ENCODE results near the gene ZNF423.
A peak's percentile ranks its signal among the peaks of the same experiment; 100 is the strongest.
"Not testable (repeated sequence)": the region's sequence is repeated elsewhere in the genome, so short reads cannot be mapped to it uniquely, and the experiment has no call there.

ZNF423 gene

DNA sequence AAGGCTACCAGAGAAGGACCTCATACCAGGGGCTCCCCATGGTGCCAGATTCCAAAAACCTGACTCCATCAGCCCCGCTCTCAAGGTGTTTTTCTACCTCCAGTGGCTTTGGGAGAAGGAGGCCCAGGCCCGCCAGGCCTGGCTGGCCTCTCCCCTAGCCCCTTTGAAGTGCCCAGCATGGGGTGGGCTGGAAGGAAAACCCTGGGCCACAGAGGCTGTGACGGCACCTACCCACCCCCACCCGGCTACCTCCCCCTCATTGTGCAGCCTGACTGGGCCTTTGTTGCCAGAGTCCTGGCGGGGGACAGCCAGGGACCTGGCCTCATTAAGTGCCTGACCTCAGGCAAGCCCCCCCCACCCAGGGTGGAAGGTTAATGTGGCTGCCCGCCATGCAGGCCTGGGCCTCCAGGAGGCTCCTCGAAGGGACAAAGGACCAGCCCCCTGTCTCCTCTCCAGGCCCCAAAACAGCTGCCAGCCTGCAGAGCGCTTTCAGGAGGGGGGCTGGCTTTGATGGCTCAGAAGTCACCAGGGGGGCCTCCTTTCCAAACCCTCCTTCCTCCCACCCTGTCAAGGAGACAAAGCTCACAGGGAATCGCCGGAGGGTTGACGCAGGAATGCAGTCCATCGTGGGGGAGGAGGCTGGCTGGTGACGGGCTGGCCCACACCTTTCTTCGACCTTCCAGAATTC is 159.4 kb downstream of the ZNF423 start:
- DNase-seq (ENCODE audit: low read depth), result no peak

DNA sequence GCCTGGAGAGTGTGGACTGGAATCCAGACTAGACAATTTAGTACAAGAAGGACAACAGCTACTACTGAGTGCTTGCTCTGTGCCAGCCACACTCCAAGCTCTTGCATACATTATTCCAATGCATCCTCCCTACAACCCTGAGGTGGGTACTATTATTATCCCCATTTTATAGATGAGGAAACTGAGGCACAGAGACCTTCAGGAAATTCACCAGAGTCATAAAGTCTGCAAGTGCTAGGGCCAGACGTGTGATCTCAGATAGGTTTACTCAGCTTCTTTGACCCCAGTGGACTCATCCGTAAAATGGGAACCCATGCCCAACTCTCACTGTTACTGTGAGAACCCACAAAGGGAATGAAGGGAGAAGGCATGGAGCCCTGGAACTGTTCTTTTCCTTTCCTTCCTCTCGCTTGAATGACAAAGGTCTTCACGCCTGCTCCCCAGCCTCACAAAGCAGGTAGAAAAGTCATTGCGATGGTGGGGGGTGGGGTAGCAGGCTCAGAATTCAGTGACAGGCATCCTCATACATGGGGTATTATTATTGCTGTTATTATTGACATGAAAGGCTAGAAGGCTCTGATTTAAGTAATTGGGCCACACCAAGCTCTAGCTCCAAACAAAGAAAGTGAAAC is 160.0 kb downstream of the ZNF423 start:
- DNase-seq (ENCODE audit: low read depth), result no peak

DNA sequence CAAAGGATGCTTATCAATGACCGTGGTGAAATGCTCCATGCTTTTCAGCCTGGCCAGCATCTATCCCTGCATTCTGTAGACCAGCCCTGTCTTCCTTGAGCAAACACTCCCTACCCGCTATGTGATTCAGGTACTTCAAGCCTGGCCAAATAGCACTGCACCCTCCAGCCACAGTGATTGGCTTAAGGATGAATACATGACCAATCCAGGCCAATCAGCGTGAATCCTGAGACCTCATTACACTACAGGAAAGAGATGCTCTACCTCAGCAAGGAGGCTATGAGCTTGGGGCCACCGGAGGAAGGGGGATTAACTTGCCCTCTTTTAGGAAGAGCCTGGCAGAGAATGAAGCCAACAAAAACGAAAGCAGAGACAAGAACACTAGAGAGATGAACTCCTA is 162.5 kb downstream of the ZNF423 start:
- DNase-seq (ENCODE audit: low read depth), result no peak

DNA sequence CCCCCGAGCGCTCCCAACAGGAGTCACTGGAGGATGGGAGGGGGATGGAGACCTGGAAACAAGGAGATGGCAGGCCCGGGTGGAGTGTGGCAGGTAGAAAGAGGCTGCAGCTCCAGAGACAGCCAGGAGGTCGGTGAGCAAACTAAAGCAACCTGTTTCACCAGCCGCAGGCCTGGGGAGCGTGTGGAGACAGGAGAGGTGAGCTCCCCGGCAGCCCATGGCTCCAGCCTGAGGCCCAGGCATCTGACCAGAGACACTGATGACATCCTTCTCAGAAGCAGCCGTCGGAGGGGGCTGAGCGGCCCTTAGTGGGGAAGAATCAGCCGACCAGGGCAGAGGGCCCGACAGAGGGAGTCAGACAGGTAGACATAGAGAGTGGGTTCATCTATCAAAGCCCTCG is 165.1 kb downstream of the ZNF423 start:
- no peak for DNase-seq (ENCODE audit: low read depth)

DNA sequence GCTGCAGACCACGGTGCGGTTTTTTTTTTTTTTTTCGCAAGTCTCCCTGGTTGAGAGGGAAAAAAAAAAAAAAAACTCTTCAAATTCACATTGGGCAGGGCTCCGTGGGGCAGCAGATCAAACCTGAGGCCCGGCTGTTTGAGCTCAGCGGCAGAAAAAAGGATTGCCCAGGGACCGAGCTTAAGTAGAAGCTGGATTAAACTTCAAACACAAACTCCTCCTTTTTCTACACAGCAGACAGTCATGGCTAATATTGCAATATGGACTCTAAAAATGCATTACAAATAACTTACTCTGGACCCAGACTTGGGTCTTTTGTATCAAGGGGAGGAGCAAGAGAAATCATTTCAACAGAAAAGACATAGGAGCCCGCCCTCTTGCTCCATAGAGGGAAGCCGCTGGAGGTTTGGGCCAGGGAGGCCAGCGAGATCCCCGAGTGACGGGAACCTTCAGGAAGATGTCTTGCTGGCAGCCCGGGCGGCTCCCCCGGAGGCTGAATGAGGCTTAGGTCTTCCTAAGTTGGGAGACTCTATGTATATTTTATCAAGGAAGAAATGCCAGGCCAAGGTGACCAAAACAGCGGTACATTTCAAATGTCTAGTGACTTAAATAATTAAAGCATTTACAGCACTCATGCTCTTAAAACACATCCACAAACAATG is 167.7 kb downstream of the ZNF423 start:
- DNase-seq (ENCODE audit: low read depth), result no peak

DNA sequence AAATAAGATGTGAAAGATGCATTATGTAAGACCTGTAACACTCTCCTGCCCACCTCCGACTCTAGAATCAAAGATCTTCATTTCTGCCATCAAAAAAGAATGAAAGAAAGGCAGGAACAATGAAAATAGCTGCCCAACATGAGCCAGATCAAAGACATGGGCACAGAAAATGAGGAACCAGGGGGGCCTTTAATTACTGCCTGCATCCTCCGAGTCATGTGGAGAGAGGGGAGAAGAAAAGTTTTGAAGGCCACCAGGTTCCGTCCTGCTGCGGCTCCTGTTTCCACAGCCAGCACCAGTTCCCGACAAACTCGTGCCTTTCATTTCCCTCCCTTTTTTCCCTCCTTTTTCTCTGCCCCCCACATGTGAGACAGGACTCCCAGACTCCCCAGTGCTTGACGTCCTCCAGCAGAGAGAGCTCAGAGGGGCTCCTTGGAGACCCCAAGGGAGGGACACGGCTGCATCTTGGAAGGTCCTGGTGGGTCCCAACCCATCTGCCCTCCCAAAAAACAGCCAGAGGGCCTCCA is 168.4 kb downstream of the ZNF423 start:
- no peak for DNase-seq (ENCODE audit: low read depth)

DNA sequence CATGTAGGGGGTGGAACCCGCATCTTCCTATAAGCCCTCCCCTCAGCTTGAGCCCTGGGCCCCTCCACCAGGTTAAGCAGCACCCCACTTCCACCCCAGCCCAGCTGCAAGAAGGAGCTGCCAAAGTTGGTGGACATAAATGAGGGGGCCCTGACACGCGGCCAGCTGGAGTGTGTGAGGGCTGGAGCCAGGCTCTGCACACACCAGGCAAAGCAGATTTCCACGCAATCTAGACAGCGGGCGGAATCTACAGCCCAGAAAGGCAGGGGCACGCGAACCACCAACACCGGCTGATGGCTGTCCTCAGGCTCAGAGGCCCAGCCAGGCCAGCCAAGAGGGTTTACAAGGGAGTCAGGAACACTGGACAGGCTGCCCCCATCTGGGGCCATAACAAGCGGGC is 171.2 kb downstream of the ZNF423 start:
- no peak for DNase-seq (ENCODE audit: low read depth)

DNA sequence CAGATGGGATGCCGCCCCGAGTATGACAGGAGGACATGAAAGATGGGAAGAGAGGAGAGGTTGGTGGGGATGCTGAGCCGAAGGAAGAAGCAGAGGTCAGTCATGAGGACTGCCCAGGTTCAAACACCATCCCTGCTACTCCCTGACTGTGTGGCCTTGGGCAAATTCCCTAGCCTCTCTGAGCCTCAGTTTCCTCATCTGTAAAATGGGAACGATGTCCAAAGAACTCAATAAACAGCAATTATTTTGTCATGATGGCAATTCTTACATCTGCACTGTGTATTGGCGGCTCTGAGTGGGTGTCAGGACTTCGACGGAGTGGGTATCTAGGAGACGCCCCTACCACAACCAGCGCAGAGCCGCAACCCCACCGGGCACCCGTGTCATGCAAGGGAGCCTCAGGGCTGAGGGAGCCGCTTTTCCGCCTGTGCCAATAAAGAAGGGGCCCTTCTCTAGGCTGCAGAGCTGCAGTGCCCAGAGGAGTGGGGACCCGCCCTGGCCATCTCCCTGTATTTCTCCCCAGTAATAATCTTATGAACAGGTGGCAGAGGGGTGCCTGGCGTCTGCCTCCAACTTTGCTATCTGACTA is 173.2 kb downstream of the ZNF423 start:
- no peak for DNase-seq (ENCODE audit: low read depth)

DNA sequence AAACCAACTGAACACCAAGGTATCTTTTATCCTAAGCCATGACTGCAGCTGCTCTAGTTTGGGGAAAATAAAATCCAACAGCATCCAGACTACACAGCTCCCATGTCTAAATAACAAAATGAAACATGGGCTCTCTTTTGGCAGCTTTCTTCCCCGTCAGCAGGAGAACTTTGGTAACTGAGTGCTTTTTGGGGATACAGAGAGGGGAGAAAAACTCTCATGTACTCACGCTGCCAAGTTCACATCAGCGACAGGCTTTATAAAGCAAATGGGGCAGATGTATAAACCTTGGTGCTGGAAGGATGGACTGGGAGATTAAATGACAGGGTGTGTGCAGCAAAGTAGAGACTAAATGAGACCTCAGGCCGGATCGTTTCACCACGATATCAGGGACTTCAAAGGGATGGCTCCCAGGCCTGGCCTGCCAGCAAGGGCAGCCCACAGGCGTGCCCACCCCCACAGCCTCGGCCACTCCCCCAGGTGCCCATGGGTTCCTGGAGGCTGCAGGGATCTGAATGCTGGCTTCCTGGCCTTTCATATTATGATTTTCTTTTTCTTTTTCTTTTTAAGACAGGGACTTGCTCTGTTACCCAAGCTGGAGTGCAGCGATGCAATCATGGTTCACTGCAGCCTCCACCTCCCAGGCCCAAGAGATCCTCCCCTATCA is 174.6 kb downstream of the ZNF423 start:
- DNase-seq (ENCODE audit: low read depth), result no peak

DNA sequence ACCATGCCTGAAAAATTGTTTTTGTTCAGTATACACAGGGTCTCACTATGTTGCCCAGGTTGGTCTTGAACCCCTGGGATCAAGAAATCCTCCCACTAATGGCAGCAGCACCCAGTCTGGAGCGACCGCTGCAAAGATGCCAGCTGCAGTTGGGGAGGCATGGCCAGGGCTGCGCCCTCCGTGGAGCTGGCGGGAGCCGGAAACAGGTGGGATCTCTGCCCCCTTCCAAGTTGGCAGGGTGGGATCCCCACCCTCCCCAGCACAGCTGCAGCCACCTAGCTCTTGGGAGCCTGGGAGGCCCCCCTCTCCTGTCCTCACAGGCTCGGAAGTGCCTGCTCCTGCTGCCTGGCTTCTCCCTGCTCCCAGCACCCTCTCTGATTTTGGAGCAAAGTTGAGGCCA is 176.8 kb downstream of the ZNF423 start:
- no peak for DNase-seq (ENCODE audit: low read depth)

DNA sequence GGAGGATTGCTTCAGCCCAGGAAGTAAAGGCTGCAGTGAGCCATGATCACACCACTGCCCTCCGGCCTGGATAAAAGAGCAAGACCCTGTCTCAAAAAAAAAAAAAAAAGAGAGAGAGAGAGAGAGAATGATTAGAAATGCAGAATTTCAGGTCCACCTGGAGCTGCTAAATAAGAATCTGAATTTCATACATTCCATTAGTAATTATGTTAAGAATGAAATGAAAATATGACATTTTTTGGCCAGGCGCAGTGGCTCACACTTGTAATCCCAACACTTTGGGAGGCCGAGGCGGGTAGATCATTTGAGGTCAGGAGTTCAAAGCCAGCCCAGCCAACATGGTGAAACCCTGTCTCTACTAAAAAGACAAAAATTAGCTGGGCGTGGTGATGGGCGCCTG is 178.3 kb downstream of the ZNF423 start:
- DNase-seq (ENCODE audit: low read depth), result not testable (repeated sequence)

DNA sequence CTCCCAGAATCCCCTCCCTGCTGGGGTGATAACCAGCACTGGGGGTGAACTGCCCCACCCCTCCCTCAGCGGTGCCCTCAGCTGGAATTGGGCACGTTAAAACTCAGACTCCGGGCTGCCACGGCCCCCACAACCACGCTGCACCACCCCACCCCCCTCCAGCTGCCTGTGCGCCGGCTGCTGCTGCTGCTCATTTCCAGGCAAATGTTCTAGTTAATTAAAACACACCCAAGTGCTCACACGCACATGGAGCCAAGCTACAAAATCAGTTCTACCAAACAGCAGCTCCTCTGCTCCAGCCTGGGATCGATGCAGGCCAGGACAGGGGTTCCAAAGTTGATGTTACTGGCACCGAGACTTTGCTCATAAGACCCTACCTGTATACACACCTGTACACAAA is 180.5 kb downstream of the ZNF423 start:
- no peak for DNase-seq (ENCODE audit: low read depth)

DNA sequence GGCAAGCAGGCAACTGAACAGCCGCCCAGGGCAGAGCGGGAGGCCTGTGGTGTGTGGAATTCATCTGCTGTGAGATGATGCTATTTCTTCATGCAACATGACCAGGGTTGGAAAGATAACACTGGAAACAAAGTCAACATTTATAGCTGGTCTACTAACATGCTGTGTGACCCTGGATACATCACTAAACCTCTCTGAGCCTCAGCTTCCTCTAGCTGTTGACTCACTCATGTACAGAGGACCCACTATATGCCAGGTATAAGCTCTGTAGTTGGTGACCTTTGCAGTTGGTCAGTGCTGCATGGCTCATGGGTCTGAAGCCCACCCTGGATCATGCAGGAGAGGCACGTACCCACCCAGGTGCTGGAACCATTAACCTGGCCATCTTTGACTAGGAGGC is 180.9 kb downstream of the ZNF423 start:
- DNase-seq (ENCODE audit: low read depth), result no peak

DNA sequence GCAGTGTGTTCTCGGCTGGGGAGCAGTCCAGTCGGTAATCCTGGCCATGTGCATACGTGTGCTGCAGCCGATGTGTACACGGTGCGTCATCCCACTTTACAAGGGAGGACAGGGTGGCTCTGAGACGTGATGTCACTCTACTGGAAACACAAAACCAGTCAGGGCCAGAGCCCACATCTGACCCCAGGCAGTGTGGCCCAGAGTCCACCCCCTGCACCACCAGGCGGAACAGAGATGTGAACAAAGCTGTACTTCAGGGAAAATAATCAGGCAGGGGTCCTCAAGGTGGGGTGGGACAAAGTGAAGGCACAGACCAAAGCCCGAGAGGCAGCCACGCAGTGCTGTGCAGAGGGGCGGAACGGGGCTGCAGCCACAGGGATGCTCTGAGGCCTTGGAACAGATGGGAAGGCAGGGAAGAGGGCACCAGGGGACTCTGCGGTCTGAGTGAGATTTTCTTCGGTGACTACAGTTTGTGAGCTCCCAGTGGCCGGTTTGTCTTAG is 181.5 kb downstream of the ZNF423 start:
- DNase-seq (ENCODE audit: low read depth), result peak; percentile 57

DNA sequence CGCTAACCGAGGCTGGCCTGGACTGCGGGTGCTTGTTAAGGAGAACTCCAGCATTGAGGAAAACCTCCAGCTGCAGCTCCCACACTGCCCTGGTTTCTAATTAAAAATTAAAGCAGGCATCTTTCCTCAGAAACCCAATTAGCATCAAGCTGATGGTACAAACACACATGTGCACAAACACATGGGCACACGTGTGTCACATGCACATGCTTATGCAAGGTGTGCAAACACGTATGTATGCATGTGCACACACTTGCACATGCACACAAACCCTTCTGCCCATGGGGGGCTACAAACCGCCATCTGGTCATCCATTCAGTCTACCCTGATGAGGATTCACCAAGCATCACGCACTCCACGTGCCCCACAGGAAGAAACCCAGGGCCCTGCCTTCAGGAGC is 182.5 kb downstream of the ZNF423 start:
- no peak for DNase-seq (ENCODE audit: low read depth)

DNA sequence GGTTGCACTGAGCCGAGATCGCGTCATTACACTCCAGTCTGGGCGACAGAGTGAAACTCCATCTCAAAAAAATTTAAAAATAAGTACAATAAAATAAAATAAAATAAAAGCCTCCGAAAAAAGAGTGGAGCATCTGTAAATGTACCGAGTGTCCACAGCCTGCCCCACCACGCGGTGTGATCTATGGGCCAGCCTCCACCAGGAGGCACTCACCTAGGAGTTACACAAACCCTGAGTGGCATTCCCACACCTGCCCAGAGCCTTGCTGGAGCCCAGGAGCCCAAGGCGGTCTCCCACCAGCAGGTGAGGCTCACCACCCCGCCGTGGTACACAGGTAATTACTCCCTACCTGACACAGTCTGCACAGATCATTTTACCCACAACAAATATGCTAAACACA is 183.2 kb downstream of the ZNF423 start:
- DNase-seq (ENCODE audit: low read depth), result no peak

DNA sequence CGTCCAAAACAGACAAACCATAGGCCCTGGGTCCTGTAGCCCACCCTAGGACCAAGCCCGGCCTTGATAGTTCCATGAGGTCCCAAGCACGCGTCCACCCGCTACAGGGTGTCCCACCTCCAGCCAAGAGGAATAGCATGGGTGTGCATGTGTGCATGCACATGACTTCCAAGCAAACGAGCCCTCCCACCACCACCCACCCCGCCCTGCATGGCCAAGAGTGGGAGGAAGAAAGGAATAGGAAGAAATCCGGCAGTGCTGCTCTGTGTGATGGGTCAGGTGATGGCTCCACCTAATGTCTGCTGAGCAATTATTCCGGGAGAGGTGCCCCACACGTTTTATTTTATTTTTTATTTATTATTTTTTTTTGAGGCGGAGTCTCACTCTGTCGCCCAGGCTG is 184.6 kb downstream of the ZNF423 start:
- DNase-seq (ENCODE audit: low read depth), result no peak

DNA sequence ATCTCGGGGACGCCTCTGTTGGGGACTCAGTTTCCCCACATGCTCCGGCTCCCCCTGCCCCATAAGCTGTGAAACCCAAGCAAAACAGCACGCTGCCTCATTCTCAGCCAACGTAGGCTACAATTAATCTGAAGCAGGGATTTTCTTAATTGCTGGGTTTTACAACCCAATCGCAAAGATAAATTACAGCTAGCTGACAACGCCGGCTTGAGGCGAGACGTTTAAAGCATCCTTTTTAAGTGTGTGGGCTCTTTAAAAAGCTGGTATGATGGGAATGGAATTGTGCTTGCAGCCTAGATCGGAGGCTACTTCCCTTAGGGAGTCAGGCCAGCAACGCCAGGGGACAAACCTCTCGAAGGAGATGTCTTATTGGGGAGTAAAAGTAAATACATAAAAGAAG is 185.3 kb downstream of the ZNF423 start:
- no peak for DNase-seq (ENCODE audit: low read depth)

DNA sequence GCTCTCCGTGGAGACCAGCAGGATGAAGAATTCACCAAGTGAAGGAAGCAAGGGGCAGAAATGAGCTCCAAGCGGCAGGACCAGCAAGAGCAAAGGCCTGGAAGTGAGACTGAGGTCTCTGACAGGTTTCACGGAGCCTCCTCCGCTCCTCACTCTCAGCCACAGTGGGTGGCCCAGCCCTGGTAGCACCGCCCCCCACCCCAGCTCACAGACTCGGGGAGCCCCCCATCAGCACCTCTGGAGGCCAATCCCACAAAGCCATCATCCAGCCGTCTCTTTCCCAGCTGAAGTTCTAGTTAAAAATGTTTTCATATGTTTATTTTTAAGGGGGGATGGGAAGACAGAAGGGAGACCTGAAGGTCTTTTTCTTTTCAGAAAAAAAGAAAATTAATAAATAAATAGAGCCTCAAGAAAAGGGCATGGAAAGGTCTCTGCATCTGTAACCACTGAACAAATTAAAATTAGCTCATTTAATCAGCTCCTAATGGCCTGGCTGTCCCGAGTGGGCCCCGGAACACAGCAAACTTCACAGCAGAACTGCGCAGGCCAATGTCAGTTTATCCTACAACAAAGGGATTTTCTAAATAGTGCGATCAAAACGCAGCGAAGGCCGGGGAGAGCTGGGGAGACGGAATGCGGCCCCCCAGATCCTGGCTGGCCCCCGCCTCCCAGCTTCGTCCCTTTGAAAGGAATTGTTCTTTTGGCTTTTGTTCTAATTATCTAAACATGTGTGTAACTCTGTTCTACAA is 190.3 kb downstream of the ZNF423 start:
- no peak for DNase-seq (ENCODE audit: low read depth)

DNA sequence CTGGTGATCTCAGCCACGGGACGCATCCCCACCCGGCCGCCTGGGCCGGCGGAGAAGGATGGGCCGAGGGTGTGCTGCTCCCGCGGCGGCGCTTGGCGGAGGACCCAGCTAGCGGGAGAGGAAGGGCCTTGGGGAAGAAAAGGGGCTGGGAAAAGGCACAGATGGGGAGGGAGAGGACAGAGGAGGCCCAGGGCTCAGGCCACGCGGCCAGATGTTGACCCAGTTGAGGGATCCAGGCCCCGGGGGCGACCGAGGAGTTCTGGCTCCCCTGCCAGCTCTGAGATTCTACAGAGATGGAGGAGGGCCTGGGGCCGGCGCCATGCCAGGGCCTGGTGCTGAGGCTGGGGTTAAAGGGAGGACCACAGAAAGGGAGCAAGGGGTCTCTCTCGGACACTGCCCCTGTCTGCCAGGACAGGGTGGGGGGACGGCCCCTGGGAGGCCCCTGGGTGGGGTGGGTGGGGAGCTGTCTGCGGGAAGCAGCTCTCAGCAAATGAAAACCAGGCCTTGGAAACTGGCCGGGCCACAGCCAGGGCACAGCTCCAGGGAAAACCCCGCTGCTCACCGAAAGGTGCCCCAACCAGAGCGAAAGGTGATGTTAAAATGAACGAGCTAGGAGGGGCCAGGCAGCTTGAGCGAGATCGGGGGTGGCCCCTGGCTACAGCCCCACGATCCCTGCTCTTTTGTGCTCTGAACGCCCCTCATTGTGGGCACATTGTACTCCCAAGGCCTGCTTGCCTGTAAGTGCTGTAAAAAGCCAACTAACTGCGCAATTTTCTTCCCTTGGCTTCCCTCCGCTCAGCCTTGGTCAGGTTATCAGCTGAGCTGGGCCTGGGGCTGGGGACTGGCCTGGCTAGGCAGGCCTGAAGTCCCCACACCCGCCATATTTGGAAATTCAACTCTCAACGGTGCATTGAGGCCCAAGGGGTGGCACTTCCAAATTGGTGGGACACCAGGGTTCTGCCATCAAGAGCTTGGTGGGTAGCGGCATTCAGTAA is 191.4 kb downstream of the ZNF423 start:
- no peak for DNase-seq (ENCODE audit: low read depth)

Data from EH (cell line).